ENCODE data around the gene SRD5A1. TPM values are rescaled to one million over a fixed set of nuclear protein-coding genes. Genes with fewer than 3 reads are reported as not detected.

The SRD5A1 gene
- total RNA-seq, 1 experiment from 2014 or later, result 24.7 TPM

DNA sequence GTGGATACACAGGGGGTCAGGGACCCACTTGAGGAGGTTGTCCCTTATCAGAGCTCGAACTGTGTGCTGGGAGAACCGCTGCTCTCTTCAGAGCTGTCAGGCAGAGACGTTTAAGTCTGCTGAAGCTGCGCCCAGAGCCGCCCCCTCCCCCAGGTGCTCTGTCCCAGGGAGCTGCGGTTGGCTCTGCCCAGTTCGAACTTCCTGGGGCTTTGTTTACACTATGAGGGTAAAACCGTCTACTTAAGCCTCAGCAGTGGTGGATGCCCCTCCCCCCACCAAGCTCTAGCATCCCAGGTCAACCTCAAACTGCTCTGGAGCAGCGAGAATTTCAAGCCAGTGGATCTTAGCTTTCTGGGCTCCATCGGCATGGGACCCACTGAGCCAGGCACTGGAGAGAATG is 15.9 kb downstream of the SRD5A1 start:
- peaks cover 0 to 2% of the 10 kb centered on the region in 2 experiments; a peak in 1 of 4 replicates for H3K36me3 ChIP-seq (ENCODE audit: control insufficient read depth in 1 of 2, insufficient read depth in 2 of 2, low read length in 2 of 2)
- peaks cover 26% of the 10 kb centered on the region for H3K79me2 ChIP-seq (ENCODE audit: insufficient read depth, low read length)
- no TSS peak for BruUV-seq (replicated peaks)
- H3K27me3 ChIP-seq (ENCODE audit: insufficient read depth, low read length), result no peaks in the 10 kb centered on the region
- H3K9me2 ChIP-seq (ENCODE audit: insufficient read depth), result no peaks in the 10 kb centered on the region
- TF ChIP-seq POLR2A (IDR thresholded peaks at IDR 0.05; ENCODE audit: borderline replicate concordance, extremely low read depth, insufficient read depth, insufficient read length) (no peak), CBX3 (IDR thresholded peaks at IDR 0.05; ENCODE audit: low read depth) (no peak), SRF (IDR thresholded peaks at IDR 0.05; ENCODE audit: low read depth) (no peak), ZNF274 (IDR thresholded peaks at IDR 0.05; ENCODE audit: low read depth, low read length) (no peak), RAD21 (IDR thresholded peaks at IDR 0.05; ENCODE audit: low read depth) (no peak), ZFX (IDR thresholded peaks at IDR 0.05) (no peak), ATF3 (IDR thresholded peaks at IDR 0.05) (no peak), POLR2AphosphoS5 (IDR thresholded peaks at IDR 0.05; ENCODE audit: low read depth, low read length) (no peak), EZH2phosphoT487 (IDR thresholded peaks at IDR 0.05; ENCODE audit: borderline replicate concordance) (no peak)
- DNase-seq (ENCODE audit: low read depth, low spot score), result no peak
- no peak overlapping the region for H2AFZ ChIP-seq (ENCODE audit: low read depth, low read length, poor library complexity, severe bottlenecking)
- H3K4me1 ChIP-seq (ENCODE audit: control insufficient read depth in 1 of 2, insufficient read depth in 2 of 2, low read length in 2 of 2), result no peaks in the 10 kb centered on the region
- ChIA-PET CTCF (no interaction called here), RAD21 (ENCODE audit: low non-redundant PET in 1 of 2, low total read pairs in 2 of 2, uncharacterized antibody in 2 of 2, unreplicated experiment in 2 of 2) (no interaction called here), POLR2A (no interaction called here)
- no peaks in the 10 kb centered on the region for H3K9me3 ChIP-seq (ENCODE audit: control insufficient read depth in 1 of 2, insufficient read depth in 1 of 2, low read depth in 1 of 2, low read length in 2 of 2)
- H3K4me2 ChIP-seq (ENCODE audit: low read length), result no peak overlapping the region
- intact Hi-C loops (cut with micrococcal nuclease), result no loop called here
- no peak for ATAC-seq
- no peak overlapping the region for H3K27ac ChIP-seq (ENCODE audit: low read depth, low read length)
- H3K9ac ChIP-seq (ENCODE audit: low read length), result no peak overlapping the region
- no peaks in the 10 kb centered on the region for H4K20me1 ChIP-seq (ENCODE audit: insufficient read depth)
- no peak overlapping the region for H3K4me3 ChIP-seq (replicated peaks in 1 of 2; ENCODE audit: low read depth in 1 of 2, low read length in 2 of 2)

- peaks cover 26% of the 10 kb centered on the region for H3K79me2 ChIP-seq (ENCODE audit: insufficient read depth, low read length)
- no peak overlapping the region for H3K27ac ChIP-seq (ENCODE audit: low read depth, low read length)
- ATAC-seq (no peak), DNase-seq (ENCODE audit: low read depth, low spot score) (no peak)
- H3K36me3 ChIP-seq (ENCODE audit: control insufficient read depth in 1 of 2, insufficient read depth in 2 of 2, low read length in 2 of 2), result peaks cover 0 to 2% of the 10 kb centered on the region in 2 experiments; a peak in 1 of 4 replicates
- H3K4me3 ChIP-seq (replicated peaks in 1 of 2; ENCODE audit: low read depth in 1 of 2, low read length in 2 of 2), result no peak overlapping the region
- no peak overlapping the region for H2AFZ ChIP-seq (ENCODE audit: low read depth, low read length, poor library complexity, severe bottlenecking)
- ChIA-PET POLR2A (no interaction called here), CTCF (no interaction called here), RAD21 (ENCODE audit: low non-redundant PET in 1 of 2, low total read pairs in 2 of 2, uncharacterized antibody in 2 of 2, unreplicated experiment in 2 of 2) (no interaction called here)
- no peaks in the 10 kb centered on the region for H3K4me1 ChIP-seq (ENCODE audit: control insufficient read depth in 1 of 2, insufficient read depth in 2 of 2, low read length in 2 of 2)
- H3K9me3 ChIP-seq (ENCODE audit: control insufficient read depth in 1 of 2, insufficient read depth in 1 of 2, low read depth in 1 of 2, low read length in 2 of 2), result no peaks in the 10 kb centered on the region
- no peak overlapping the region for H3K4me2 ChIP-seq (ENCODE audit: low read length)
- H3K27me3 ChIP-seq (ENCODE audit: insufficient read depth, low read length), result no peaks in the 10 kb centered on the region
- TF ChIP-seq FOSL1 (IDR thresholded peaks at IDR 0.05; ENCODE audit: low read depth), result no peak
- no peak for TF ChIP-seq SIN3A (IDR thresholded peaks at IDR 0.05; ENCODE audit: low read depth)
- no peak for TF ChIP-seq SRF (IDR thresholded peaks at IDR 0.05; ENCODE audit: low read depth)
- no peak for TF ChIP-seq ATF3 (IDR thresholded peaks at IDR 0.05)
- TF ChIP-seq POLR2A (IDR thresholded peaks at IDR 0.05; ENCODE audit: borderline replicate concordance, extremely low read depth, insufficient read depth, insufficient read length), result no peak
- no peak for TF ChIP-seq EGR1 (IDR thresholded peaks at IDR 0.05; ENCODE audit: low read depth)
- TF ChIP-seq, protein P1, sequence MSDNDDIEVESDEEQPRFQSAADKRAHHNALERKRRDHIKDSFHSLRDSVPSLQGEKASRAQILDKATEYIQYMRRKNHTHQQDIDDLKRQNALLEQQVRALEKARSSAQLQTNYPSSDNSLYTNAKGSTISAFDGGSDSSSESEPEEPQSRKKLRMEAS (IDR thresholded peaks at IDR 0.05), result no peak
- no TSS peak for BruUV-seq (replicated peaks)
- no peaks in the 10 kb centered on the region for H4K20me1 ChIP-seq (ENCODE audit: insufficient read depth)
- H3K9me2 ChIP-seq (ENCODE audit: insufficient read depth), result no peaks in the 10 kb centered on the region
- intact Hi-C loops (cut with micrococcal nuclease), result no loop called here
- H3K9ac ChIP-seq (ENCODE audit: low read length), result no peak overlapping the region
These were observed 16.4 kb downstream of the SRD5A1 start for GRCh38 chr5:6649681-6650080.

All from HCT116 (cell line).